PC-3 (cell line): ENCODE data around the gene DGKB. TPM values are rescaled to one million over a fixed set of nuclear protein-coding genes. Genes with fewer than 3 reads are reported as not detected.

Experiments
- ATAC-seq: fragments of 200-7000 bp; cut with Tn5 transposase; 2 replicates; pipeline ENCODE4 v1.9.1; 2020; ENCODE audit warnings: mild to moderate bottlenecking, moderate library complexity
- BruUV-seq: library from RNA; stranded (reverse); fragments of 400-500 nt; replicated peaks from 2 replicates; lab custom pipeline; 2021; lab: Mats Ljungman, UMichigan
- CTCF ChIA-PET: fragments of 300-600 bp; sonication (Branson Sonifier 250); formaldehyde crosslinking; loops from one replicate; lab custom pipeline; 2022; ENCODE audit warnings: antibody characterized with exemption; lab: Charles Lee
- POLR2A ChIA-PET: fragments of 300-600 bp; sonication (Branson Sonifier 250); formaldehyde crosslinking; loops from one replicate; lab custom pipeline; 2022; ENCODE audit warnings: antibody characterized with exemption; ENCODE audit not compliant: unreplicated experiment; lab: Charles Lee
- DNase-seq: peaks from one replicate; pipeline ENCODE4 v3.0.0-alpha.2; 2015
- H2AFZ ChIP-seq: fragments of 300-600 bp; sonication (generic); 2 replicates; pipeline ENCODE4 v1.6.0; 2016; ENCODE audit warnings: antibody characterized with exemption, low read length
- H3F3A ChIP-seq: fragments of 300-600 bp; sonication (generic); one replicate; pipeline ENCODE4 v1.6.0; 2017; ENCODE audit warnings: antibody characterized with exemption, low read length, control low read depth, mild to moderate bottlenecking; ENCODE audit not compliant: unreplicated experiment
- H3K27ac ChIP-seq: fragments of 300-600 bp; sonication (generic); 2 replicates; pipeline ENCODE4 v1.5.1; 2016; ENCODE audit warnings: mild to moderate bottlenecking, low read length
- H3K27me3 ChIP-seq: fragments of 300-600 bp; sonication (generic); 2 replicates; pipeline ENCODE4 v1.6.1; 2016; ENCODE audit warnings: low read length, mixed read lengths
- H3K36me3 ChIP-seq: fragments of 300-600 bp; sonication (generic); 2 replicates; pipeline ENCODE4 v1.6.1; 2016; ENCODE audit warnings: low read depth, mixed run types, low read length, mixed read lengths
- H3K4me1 ChIP-seq: fragments of 300-600 bp; sonication (generic); 2 replicates; pipeline ENCODE4 v1.5.1; 2016; ENCODE audit warnings: low read length; ENCODE audit not compliant: insufficient read depth
- H3K4me2 ChIP-seq: fragments of 300-600 bp; sonication (generic); 2 replicates; pipeline ENCODE4 v1.6.0; 2016; ENCODE audit warnings: low read length
- H3K4me3 ChIP-seq: fragments of 300-600 bp; sonication (generic); 2 replicates; pipeline ENCODE4 v1.5.1; 2016; ENCODE audit warnings: mild to moderate bottlenecking, low read length, mixed read lengths
- H3K79me2 ChIP-seq: fragments of 300-600 bp; sonication (generic); 2 replicates; pipeline ENCODE4 v1.6.1; 2017; ENCODE audit warnings: low read length, mixed read lengths
- H3K9ac ChIP-seq: fragments of 300-600 bp; sonication (generic); 2 replicates; pipeline ENCODE4 v1.6.0; 2016; ENCODE audit warnings: mild to moderate bottlenecking, low read length
- H3K9me2 ChIP-seq: fragments of 300-600 bp; sonication (generic); replicated peaks from 2 replicates; pipeline ENCODE4 v1.6.1; 2016; ENCODE audit warnings: mixed run types, low read length, mixed read lengths
- H3K9me3 ChIP-seq: fragments of 300-600 bp; sonication (generic); 2 replicates; pipeline ENCODE4 v1.6.1; 2016; ENCODE audit warnings: low read length, mixed read lengths
- H4K20me1 ChIP-seq: fragments of 300-600 bp; sonication (generic); 2 replicates; pipeline ENCODE4 v1.6.1; 2016; ENCODE audit warnings: low read length, mixed read lengths
- EZH2 ChIP-seq: fragments of 300-600 bp; sonication (generic); IDR thresholded peaks from one replicate; pipeline ENCODE4 v1.6.1; 2017; ENCODE audit warnings: antibody characterized with exemption, mild to moderate bottlenecking, low read length; ENCODE audit not compliant: unreplicated experiment
- EZH2phosphoT487 ChIP-seq: fragments of 300-600 bp; sonication (generic); IDR thresholded peaks from 2 replicates; pipeline ENCODE4 v1.6.1; 2018; ENCODE audit warnings: mild to moderate bottlenecking, antibody characterized with exemption, low read length, borderline replicate concordance
- intact Hi-C: fragments of 100-400 bp; cut with micrococcal nuclease; formaldehyde crosslinking; loops from 2 replicates; pipeline ENCODE4 v1.9.0; 2023
- total RNA-seq: library from RNA; depleted of rRNA; stranded (reverse); fragments of >200 nt; gene quantifications from 2 replicates; pipeline ENCODE4 v1.2.3, GENCODE V29; 2014
- TF ChIP-seq, protein P1 (sequence below): fragments of 300-600 bp; sonication (generic); conservative IDR thresholded peaks from 2 replicates; pipeline ENCODE4 v1.5.1; 2017; ENCODE audit warnings: antibody characterized with exemption, low read depth, mild to moderate bottlenecking, low read length

Gene DGKB
- total RNA-seq, 1 experiment from 2014 or later: 0.15 TPM

DNA sequence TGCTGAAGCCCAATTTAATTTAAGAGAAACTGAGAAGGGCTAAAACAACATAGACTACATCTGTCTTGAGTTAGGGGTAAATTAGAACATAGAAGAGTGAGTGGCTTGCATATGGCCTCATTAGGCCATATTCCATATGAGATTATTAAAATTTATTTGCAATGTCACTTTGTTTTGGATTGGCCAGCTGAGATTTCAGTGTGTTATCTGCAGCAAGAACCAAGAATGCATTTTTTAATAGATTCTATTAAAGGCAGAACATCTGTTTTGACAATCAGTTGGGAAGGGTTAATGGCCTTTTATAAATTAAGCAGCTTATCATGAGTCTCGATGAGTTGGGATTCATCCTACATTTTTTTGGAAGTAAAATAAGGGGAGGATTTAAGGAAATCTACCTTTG, 236.2 kb downstream of the DGKB start:
- Histone ChIP-seq H2AFZ (no peak overlapping the region), H3K9ac (no peak overlapping the region), H3K4me2 (no peak overlapping the region), H3F3A (no peaks in the 10 kb centered on the region), H3K79me2 (no peaks in the 10 kb centered on the region), H3K36me3 (no peaks in the 10 kb centered on the region), H3K4me3 (no peak overlapping the region), H3K9me2 (no peaks in the 10 kb centered on the region), H3K27ac (no peak overlapping the region), H4K20me1 (no peaks in the 10 kb centered on the region), H3K9me3 (no peaks in the 10 kb centered on the region), H3K27me3 (no peaks in the 10 kb centered on the region), H3K4me1 (no peaks in the 10 kb centered on the region)
- ChIA-PET CTCF (no interaction called here), POLR2A (no interaction called here)
- TF ChIP-seq, protein P1, sequence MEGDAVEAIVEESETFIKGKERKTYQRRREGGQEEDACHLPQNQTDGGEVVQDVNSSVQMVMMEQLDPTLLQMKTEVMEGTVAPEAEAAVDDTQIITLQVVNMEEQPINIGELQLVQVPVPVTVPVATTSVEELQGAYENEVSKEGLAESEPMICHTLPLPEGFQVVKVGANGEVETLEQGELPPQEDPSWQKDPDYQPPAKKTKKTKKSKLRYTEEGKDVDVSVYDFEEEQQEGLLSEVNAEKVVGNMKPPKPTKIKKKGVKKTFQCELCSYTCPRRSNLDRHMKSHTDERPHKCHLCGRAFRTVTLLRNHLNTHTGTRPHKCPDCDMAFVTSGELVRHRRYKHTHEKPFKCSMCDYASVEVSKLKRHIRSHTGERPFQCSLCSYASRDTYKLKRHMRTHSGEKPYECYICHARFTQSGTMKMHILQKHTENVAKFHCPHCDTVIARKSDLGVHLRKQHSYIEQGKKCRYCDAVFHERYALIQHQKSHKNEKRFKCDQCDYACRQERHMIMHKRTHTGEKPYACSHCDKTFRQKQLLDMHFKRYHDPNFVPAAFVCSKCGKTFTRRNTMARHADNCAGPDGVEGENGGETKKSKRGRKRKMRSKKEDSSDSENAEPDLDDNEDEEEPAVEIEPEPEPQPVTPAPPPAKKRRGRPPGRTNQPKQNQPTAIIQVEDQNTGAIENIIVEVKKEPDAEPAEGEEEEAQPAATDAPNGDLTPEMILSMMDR: no peak
- TF ChIP-seq EZH2phosphoT487 (no peak), EZH2 (no peak)
- intact Hi-C loops: no loop called here
- no TSS peak for BruUV-seq
- ATAC-seq (no peak), DNase-seq (no peak)

DNA sequence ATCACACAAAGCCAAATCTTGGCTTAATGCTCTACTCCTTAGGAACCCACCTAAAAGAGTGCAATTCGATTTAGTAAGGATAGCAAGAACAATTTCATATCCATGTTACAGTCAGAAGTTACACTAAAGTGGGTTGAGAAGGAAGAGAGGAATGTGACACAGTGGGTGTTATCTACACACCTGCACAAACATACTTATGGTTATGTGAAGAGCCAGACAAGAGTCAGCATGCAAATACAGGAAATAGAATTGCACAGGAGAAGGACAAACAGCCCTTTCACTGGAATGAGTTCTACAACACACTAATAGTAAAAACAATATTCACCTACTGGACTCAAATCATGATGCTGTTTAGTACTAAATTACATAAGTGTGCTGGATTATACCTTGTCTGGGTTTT, 262.8 kb downstream of the DGKB start:
- no peak for TF ChIP-seq EZH2phosphoT487
- TF ChIP-seq, protein P1: no peak
- TF ChIP-seq EZH2: no peak
- Histone ChIP-seq H3K36me3 (no peaks in the 10 kb centered on the region), H3K9me3 (0 out of 2 replicates have a peak, but pooled peaks cover 5% of the 10 kb centered on the region), H3K9ac (no peak overlapping the region), H3F3A (no peaks in the 10 kb centered on the region), H3K27ac (no peak overlapping the region), H3K4me2 (no peak overlapping the region), H3K27me3 (no peaks in the 10 kb centered on the region), H4K20me1 (no peaks in the 10 kb centered on the region), H2AFZ (no peak overlapping the region), H3K9me2 (no peaks in the 10 kb centered on the region), H3K4me1 (peaks cover 7% of the 10 kb centered on the region; the same call in 1 of the 2 replicates), H3K79me2 (no peaks in the 10 kb centered on the region), H3K4me3 (no peak overlapping the region)
- ATAC-seq: peak; percentile 40; the same call in 1 of the 2 replicates
- peak; percentile 6 for DNase-seq
- no TSS peak for BruUV-seq
- POLR2A ChIA-PET: interaction anchor here (0.7 kb wide), 1 partner anchor 43 kb away, joined by 5 read pairs; no protein-coding TSS in a partner anchor
- intact Hi-C loops: loop anchor here (5.0 kb wide), 1 partner anchor 142 kb away; no protein-coding TSS in a partner anchor
- CTCF ChIA-PET: interaction anchor here (0.5 kb wide), 1 partner anchor 1359 kb away, joined by 5 read pairs; no protein-coding TSS in a partner anchor

DNA sequence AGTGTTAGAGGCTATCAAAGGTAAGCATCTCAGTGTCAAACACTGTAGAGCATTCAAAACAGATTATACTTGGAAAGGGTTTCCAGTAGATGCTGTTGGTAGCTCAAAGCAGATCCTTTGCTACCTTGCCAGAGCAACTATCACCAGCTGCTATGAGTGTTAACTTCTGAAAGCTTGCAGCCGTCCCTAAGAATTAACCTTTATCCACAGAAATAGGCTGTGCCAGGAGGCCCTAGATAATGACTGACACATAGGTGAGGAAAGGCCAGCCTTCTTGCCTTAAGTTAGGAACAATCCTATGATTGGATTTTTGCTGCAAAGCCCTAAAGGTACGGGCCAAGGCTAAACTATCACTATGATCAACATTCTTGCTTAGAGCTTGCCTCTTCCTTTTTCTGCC, 263.2 kb downstream of the DGKB start:
- ATAC-seq (no peak), DNase-seq (no peak)
- Histone ChIP-seq H3K4me3 (no peak overlapping the region), H4K20me1 (no peaks in the 10 kb centered on the region), H3K9me2 (no peaks in the 10 kb centered on the region), H3K9ac (no peak overlapping the region), H3K36me3 (no peaks in the 10 kb centered on the region), H3K4me2 (no peak overlapping the region), H3K79me2 (no peaks in the 10 kb centered on the region), H3K9me3 (0 out of 2 replicates have a peak, but pooled peaks cover 5% of the 10 kb centered on the region), H3F3A (no peaks in the 10 kb centered on the region), H3K27ac (no peak overlapping the region), H2AFZ (no peak overlapping the region), H3K27me3 (no peaks in the 10 kb centered on the region), H3K4me1 (peaks cover 7% of the 10 kb centered on the region; the same call in 1 of the 2 replicates)
- BruUV-seq: no TSS peak
- intact Hi-C loops: loop anchor here (5.0 kb wide), 1 partner anchor 142 kb away; no protein-coding TSS in a partner anchor
- no peak for TF ChIP-seq EZH2
- no peak for TF ChIP-seq EZH2phosphoT487
- TF ChIP-seq, protein P1: no peak
- CTCF ChIA-PET: interaction anchor here (0.5 to 0.7 kb wide), 2 partner anchors 53 to 1359 kb away, joined by 3 to 5 read pairs; no protein-coding TSS in a partner anchor
- POLR2A ChIA-PET: interaction anchor here (0.7 kb wide), 1 partner anchor 42 kb away, joined by 5 read pairs; no protein-coding TSS in a partner anchor
